HG02763 (cell line): ENCODE data around the gene FAM3C.

Experiments used
- ATAC-seq: cut with Tn5 transposase; IDR thresholded peaks from one replicate; pipeline ENCODE4 v1.9.1; 2021; ENCODE audit warnings: mild to moderate bottlenecking, moderate library complexity; ENCODE audit not compliant: unreplicated experiment

FAM3C gene

GRCh38 chr7:121301446-121302213, 94.5 kb downstream of the FAM3C start:
- ATAC-seq, result no peak

- ATAC-seq, result no peak
Measured at GRCh38 chr7:121300685-121301420, 95.3 kb downstream of the FAM3C start.
